ENCODE results near the gene RGPD4. TPM values are rescaled to one million over a fixed set of nuclear protein-coding genes. Genes with fewer than 3 reads are reported as not detected.

The RGPD4 gene
- total and polyA plus RNA-seq, 8 donors = 0.05 to 0.21 TPM; not detected in 6

GRCh38 chr2:107804608-107805498 lies 21.8 kb upstream of the RGPD4 start:
- TF ChIP-seq, protein P1, sequence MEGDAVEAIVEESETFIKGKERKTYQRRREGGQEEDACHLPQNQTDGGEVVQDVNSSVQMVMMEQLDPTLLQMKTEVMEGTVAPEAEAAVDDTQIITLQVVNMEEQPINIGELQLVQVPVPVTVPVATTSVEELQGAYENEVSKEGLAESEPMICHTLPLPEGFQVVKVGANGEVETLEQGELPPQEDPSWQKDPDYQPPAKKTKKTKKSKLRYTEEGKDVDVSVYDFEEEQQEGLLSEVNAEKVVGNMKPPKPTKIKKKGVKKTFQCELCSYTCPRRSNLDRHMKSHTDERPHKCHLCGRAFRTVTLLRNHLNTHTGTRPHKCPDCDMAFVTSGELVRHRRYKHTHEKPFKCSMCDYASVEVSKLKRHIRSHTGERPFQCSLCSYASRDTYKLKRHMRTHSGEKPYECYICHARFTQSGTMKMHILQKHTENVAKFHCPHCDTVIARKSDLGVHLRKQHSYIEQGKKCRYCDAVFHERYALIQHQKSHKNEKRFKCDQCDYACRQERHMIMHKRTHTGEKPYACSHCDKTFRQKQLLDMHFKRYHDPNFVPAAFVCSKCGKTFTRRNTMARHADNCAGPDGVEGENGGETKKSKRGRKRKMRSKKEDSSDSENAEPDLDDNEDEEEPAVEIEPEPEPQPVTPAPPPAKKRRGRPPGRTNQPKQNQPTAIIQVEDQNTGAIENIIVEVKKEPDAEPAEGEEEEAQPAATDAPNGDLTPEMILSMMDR (IDR thresholded peaks at IDR 0.05) = no peak
- Histone ChIP-seq H3K27me3 (no peaks in the 10 kb centered on the region), H3K27ac (no peak overlapping the region), H3K9me3 (no peaks in the 10 kb centered on the region), H3K36me3 (no peaks in the 10 kb centered on the region), H3K4me1 (peaks cover 0 to 6% (median 4%) of the 10 kb centered on the region in 3 donors), H3K4me3 (no peak overlapping the region)
- intact Hi-C loops (cut with DNase I) = no loop called here
- 82 to 91% methylated on average over 6 of the region's 6 CpGs for WGBS, 2 donors
- no peak for FAIRE-seq
- ATAC-seq = no peak
- DNase-seq = no peak

GRCh38 chr2:107806901-107807300 lies 19.8 kb upstream of the RGPD4 start:
- TF ChIP-seq, protein P1 (IDR thresholded peaks at IDR 0.05) = no peak
- WGBS, 2 donors = 80 to 84% methylated on average over 4 of the region's 4 CpGs
- Histone ChIP-seq H3K27ac (no peak overlapping the region), H3K9me3 (no peaks in the 10 kb centered on the region), H3K36me3 (no peaks in the 10 kb centered on the region), H3K4me1 (peaks cover 0 to 6% (median 4%) of the 10 kb centered on the region in 3 donors), H3K27me3 (no peaks in the 10 kb centered on the region), H3K4me3 (no peak overlapping the region)
- no peak for ATAC-seq
- FAIRE-seq = no peak
- intact Hi-C loops (cut with DNase I) = no loop called here
- no peak for DNase-seq

DNA sequence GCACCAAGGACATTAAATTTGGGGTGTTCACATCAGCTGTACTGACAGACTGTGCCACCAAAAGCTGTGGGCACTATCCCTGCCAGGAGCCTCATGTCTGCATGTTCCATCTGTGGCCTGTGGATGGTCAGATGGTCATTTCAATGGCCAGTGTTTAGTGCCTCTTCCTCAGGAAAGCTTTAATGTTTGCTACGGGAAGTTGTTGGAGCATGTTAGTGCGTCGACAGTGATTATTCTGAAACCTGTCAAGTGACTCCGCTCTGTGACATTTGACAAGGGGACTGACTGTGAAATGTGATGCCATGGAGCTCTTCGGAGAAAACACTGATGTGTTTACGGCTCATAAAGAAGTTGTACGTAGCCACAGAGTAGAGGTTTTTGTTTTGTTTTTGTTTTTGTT lies 18.7 kb upstream of the RGPD4 start:
- Histone ChIP-seq H3K9me3 (no peaks in the 10 kb centered on the region), H3K4me3 (no peak overlapping the region), H3K36me3 (no peaks in the 10 kb centered on the region), H3K27ac (peak overlapping the region in 1 of 4 donors; percentile 56), H3K4me1 (peaks cover 0 to 6% (median 4%) of the 10 kb centered on the region in 3 donors), H3K27me3 (no peaks in the 10 kb centered on the region)
- FAIRE-seq = no peak
- TF ChIP-seq, protein P1 (IDR thresholded peaks at IDR 0.05) = no peak
- intact Hi-C loops (cut with DNase I) = no loop called here
- ATAC-seq = no peak
- 86 to 90% methylated on average over 7 of the region's 7 CpGs for WGBS, 2 donors
- no peak for DNase-seq

DNA sequence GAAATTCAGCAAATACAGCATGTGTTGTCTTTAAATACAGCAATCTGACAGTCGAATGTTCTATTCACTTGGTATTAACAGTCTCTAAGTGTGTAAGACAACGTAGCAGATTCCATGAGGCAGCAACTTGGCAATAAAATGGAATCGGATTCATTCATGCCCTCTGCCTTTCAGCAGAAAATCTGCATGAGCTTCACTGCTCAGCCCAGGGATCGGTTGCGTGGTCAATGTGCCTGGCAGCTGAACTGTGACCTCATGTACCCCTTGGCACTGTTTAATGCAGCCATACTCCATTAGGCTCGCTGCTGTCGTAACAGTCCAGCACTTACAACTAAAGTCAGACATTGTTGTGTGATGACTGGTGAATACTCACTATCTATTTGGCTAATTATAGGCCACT lies 17.7 kb upstream of the RGPD4 start:
- 40 to 49% methylated on average over 7 of the region's 7 CpGs for WGBS, 2 donors

More for the DNA sequence above, 17.7 kb upstream of the RGPD4 start:
- H3K4me1 ChIP-seq = peaks cover 0 to 6% (median 4%) of the 10 kb centered on the region in 3 donors
- no peaks in the 10 kb centered on the region for H3K9me3 ChIP-seq
- peak in 1 of 6 donors; percentile 2 for DNase-seq
- TF ChIP-seq, protein P1 (IDR thresholded peaks at IDR 0.05) = no peak
- peak; percentile 31 to 69 (median 62) for ATAC-seq
- H3K36me3 ChIP-seq = no peaks in the 10 kb centered on the region
- H3K27ac ChIP-seq = peak overlapping the region in 2 of 4 donors; percentile 50 to 56
- no peak overlapping the region for H3K4me3 ChIP-seq
- intact Hi-C loops (cut with DNase I) = no loop called here
- H3K27me3 ChIP-seq = no peaks in the 10 kb centered on the region
- no peak for FAIRE-seq
